Smooth muscle cell (in vitro differentiated cells): ENCODE measurements around the gene RBM10. TPM values are rescaled to one million over a fixed set of nuclear protein-coding genes. Genes with fewer than 3 reads are reported as not detected.

Experiments
- DNase-seq: peaks from one replicate; lab custom pipeline; 2025; ENCODE audit not compliant: unreplicated experiment; lab: John Stamatoyannopoulos, UW
- H2AFZ ChIP-seq: fragments of 200-600 bp; sonication (generic); 2 replicates; pipeline ENCODE4 v1.6.0; 2016; ENCODE audit warnings: antibody characterized with exemption, low read depth, mild to moderate bottlenecking
- H3F3A ChIP-seq: fragments of 200-600 bp; sonication (generic); 2 replicates; pipeline ENCODE4 v1.6.0; 2017; ENCODE audit warnings: antibody characterized with exemption, low read depth
- H3K27ac ChIP-seq: fragments of 200-600 bp; sonication (generic); 2 replicates; pipeline ENCODE4 v1.5.1; 2016; ENCODE audit warnings: low read depth, mild to moderate bottlenecking
- H3K27me3 ChIP-seq: fragments of 200-600 bp; sonication (generic); 2 replicates; pipeline ENCODE4 v1.6.1; 2016; ENCODE audit warnings: low read depth, mild to moderate bottlenecking
- H3K36me3 ChIP-seq: fragments of 200-600 bp; sonication (generic); 2 replicates; pipeline ENCODE4 v1.5.1; 2016; ENCODE audit warnings: low read depth
- H3K4me1 ChIP-seq: fragments of 200-600 bp; sonication (generic); 2 replicates; pipeline ENCODE4 v1.5.1; 2016; ENCODE audit warnings: low read depth
- H3K4me2 ChIP-seq: fragments of 200-600 bp; sonication (generic); 2 replicates; pipeline ENCODE4 v1.6.0; 2016; ENCODE audit warnings: mild to moderate bottlenecking
- H3K4me3 ChIP-seq: fragments of 200-600 bp; sonication (generic); 2 replicates; pipeline ENCODE4 v1.5.1; 2016; ENCODE audit warnings: mild to moderate bottlenecking
- H3K79me2 ChIP-seq: fragments of 200-600 bp; sonication (generic); 2 replicates; pipeline ENCODE4 v1.6.0; 2016; ENCODE audit warnings: low read depth, mild to moderate bottlenecking
- H3K9ac ChIP-seq: fragments of 200-600 bp; sonication (generic); 2 replicates; pipeline ENCODE4 v1.6.0; 2016; ENCODE audit warnings: low read depth
- H3K9me3 ChIP-seq: fragments of 200-600 bp; sonication (generic); replicated peaks from 2 replicates; pipeline ENCODE4 v1.5.1; 2016; ENCODE audit warnings: low read depth
- H4K20me1 ChIP-seq: fragments of 200-600 bp; sonication (generic); 2 replicates; pipeline ENCODE4 v1.6.0; 2016; ENCODE audit warnings: low read depth
- CTCF ChIP-seq: fragments of 200-600 bp; sonication (generic); IDR thresholded peaks from 2 replicates; pipeline ENCODE4 v1.5.1; 2017; ENCODE audit warnings: borderline replicate concordance, mild to moderate bottlenecking, antibody characterized with exemption; ENCODE audit not compliant: insufficient read depth, poor library complexity, severe bottlenecking
- WGBS: methylation state at CpG from one replicate; pipeline ENCODE4 v1.1.7; 2016; ENCODE audit warnings: low lambda C conversion rate; 5-methylcytosine and 5-hydroxymethylcytosine counted together
- polyA plus RNA-seq: library from polyadenylated mRNA; unstranded; fragments of >200 nt; fragmentation: Nextera tagmentation; extraction: Ambion mirVana; gene quantifications from 2 replicates; pipeline ENCODE4 v1.2.1, GENCODE V29; 2016
- total RNA-seq: library from RNA; depleted of rRNA; stranded (reverse); fragments of >200 nt; gene quantifications from 2 replicates; pipeline ENCODE4 v1.2.3, GENCODE V29; 2014

The RBM10 gene
- total and polyA plus RNA-seq, 2 experiments from 2014 or later = 18.3 to 39.2 TPM

- no peaks in the 10 kb centered on the region for H3K9me3 ChIP-seq
- no peaks in the 10 kb centered on the region for H3K4me1 ChIP-seq
- no peak overlapping the region for H3K9ac ChIP-seq
- WGBS = 87% methylated on average over 4 of the region's 4 CpGs
- no peaks in the 10 kb centered on the region for H3K36me3 ChIP-seq
- no peaks in the 10 kb centered on the region for H3K79me2 ChIP-seq
- no peak overlapping the region for H3K4me3 ChIP-seq
- no peaks in the 10 kb centered on the region for H4K20me1 ChIP-seq
- H2AFZ ChIP-seq = no peak overlapping the region
- no peak for DNase-seq
- no peak overlapping the region for H3K27ac ChIP-seq
- H3K27me3 ChIP-seq = no peaks in the 10 kb centered on the region
- H3F3A ChIP-seq = no peaks in the 10 kb centered on the region
- no peak overlapping the region for H3K4me2 ChIP-seq
- TF ChIP-seq CTCF = no peak
Observed at GRCh38 chrX:47187106-47187677, 42.2 kb downstream of the RBM10 start.

DNA sequence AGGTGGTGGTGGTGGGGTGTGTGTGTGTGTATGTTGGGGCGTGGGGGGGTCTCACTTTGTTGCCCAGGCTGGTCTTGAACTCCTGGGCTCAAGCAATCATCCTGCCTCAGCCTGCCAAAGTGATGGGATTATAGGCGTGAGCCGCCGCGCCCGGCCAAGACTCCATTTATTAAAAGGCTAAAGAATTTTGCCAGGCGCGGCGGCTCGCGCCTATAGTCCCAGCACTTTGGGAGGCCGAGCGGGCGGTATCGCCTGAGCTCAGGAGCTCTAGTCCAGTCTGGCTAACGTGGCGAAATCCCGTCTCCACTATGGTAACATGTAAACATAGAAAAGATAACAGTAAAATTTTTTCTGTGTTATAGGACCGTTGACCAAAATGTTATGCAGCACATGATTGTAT is 44.9 kb downstream of the RBM10 start:
- DNase-seq = no peak
- Histone ChIP-seq H3K36me3 (no peaks in the 10 kb centered on the region), H3K9ac (no peak overlapping the region), H3K4me3 (no peak overlapping the region), H3K27ac (no peak overlapping the region), H4K20me1 (peaks cover 8% of the 10 kb centered on the region), H3K4me1 (peaks cover 2% of the 10 kb centered on the region), H2AFZ (no peak overlapping the region), H3K27me3 (no peaks in the 10 kb centered on the region), H3K4me2 (no peak overlapping the region), H3K79me2 (peaks cover 12% of the 10 kb centered on the region), H3K9me3 (no peaks in the 10 kb centered on the region), H3F3A (no peaks in the 10 kb centered on the region)
- 87% methylated on average over 19 of the region's 19 CpGs for WGBS
- no peak for TF ChIP-seq CTCF

DNA sequence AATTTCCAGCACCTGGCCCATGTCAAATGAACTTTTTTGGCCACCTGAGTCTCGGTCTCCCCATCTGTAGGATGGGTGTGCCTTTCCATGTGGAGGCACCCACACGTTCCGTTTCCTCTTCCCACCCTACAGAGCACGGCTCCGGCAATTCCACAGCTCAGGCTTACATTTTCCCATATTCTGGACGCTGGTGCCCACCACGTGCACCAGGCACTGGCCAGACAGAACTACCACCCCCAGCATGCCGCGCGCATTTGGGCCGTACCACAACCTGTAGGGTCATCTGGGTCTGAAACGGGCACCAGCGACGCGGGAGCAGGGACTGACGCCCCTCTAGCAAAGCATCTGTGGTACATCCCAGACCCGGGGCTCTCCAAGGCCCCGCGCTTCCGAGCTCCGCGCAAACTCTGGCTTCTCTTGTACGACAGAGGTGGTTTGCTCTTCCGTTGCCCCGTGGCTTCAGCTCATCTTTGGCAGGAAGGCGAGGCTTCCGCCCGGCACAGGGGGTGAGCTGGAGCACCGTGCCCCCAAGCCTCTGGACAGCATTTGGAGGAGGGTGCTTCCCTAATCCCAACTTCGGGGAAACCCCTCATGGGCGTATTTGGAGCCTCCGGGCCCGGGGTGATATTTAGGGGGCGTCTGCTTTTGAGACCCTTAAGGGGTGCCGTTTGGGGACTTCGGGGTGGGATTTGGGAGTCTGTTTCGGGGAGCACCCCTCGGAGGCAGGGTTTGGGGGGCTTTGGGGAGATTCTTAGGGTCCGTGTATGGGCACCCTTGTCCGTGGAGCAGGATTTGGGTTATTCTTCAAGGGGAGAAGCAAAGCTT is 45.6 kb downstream of the RBM10 start:
- Histone ChIP-seq H3K27me3 (no peaks in the 10 kb centered on the region), H3K4me1 (peaks cover 9% of the 10 kb centered on the region)
- TF ChIP-seq CTCF = no peak

More for the DNA sequence above, 45.6 kb downstream of the RBM10 start:
- Histone ChIP-seq H3K9me3 (no peaks in the 10 kb centered on the region), H3K4me2 (peak overlapping the region; percentile 88), H3F3A (no peaks in the 10 kb centered on the region), H3K36me3 (no peaks in the 10 kb centered on the region), H3K4me3 (peak overlapping the region; percentile 62), H4K20me1 (peaks cover 15% of the 10 kb centered on the region), H3K9ac (peak overlapping the region; percentile 20), H3K27ac (no peak overlapping the region), H3K79me2 (peaks cover 20% of the 10 kb centered on the region), H2AFZ (peak overlapping the region; percentile 41)
- peak; percentile 32 for DNase-seq
- WGBS = 10% methylated on average over 31 of the region's 40 CpGs
